Endothelial cell of umbilical vein (primary cell): ENCODE data around the gene OR4E1. TPM values are rescaled to one million over a fixed set of nuclear protein-coding genes. Genes with fewer than 3 reads are reported as not detected.

Source experiments
- BruUV-seq: library from RNA; stranded (reverse); fragments of 400-500 nt; replicated peaks from 2 replicates; lab custom pipeline; 2021; lab: Mats Ljungman, UMichigan
- CTCF ChIA-PET: fragments of 300-600, 350-600 bp; sonication (Branson Sonifier 250); formaldehyde crosslinking; loops from one replicate; lab custom pipeline; 2021; ENCODE audit warnings: antibody characterized with exemption, inconsistent platforms; lab: Charles Lee
- POLR2A ChIA-PET: fragments of 300-600, 350-600 bp; sonication (Branson Sonifier 250); formaldehyde crosslinking; loops from one replicate; lab custom pipeline; 2021; ENCODE audit warnings: antibody characterized with exemption, inconsistent platforms; lab: Charles Lee
- DNase-seq: peaks from one replicate; pipeline ENCODE4 v3.0.0-alpha.2; 2011; ENCODE audit warnings: low read depth, low spot score
- FAIRE-seq: peaks from 2 replicates; lab custom pipeline; 2011; peaks lifted over from hg19 to GRCh38; lab: Jason Lieb, UNC
- H2AFZ ChIP-seq: 2 replicates; pipeline ENCODE4 v1.6.0; 2012; ENCODE audit warnings: low read depth, low read length, control low read depth, inconsistent platforms
- H3K27ac ChIP-seq: 2 replicates; pipeline ENCODE4 v1.5.1; 2011; ENCODE audit warnings: low read depth, mild to moderate bottlenecking, control low read depth, low read length, moderate library complexity; ENCODE audit not compliant: insufficient read depth
- H3K27me3 ChIP-seq, 2 experiments: 2 replicates each; pipeline versions ENCODE4 v1.6.0 to v1.6.1; 2011; ENCODE audit warnings: low read length in 2 of 2, mixed read lengths in 1 of 2; ENCODE audit not compliant: control insufficient read depth in 2 of 2, insufficient read depth in 2 of 2
- H3K36me3 ChIP-seq, 2 experiments: 2 replicates in 1 of 2; 3 replicates in 1 of 2; pipeline ENCODE4 v1.5.1; 2011; ENCODE audit warnings: low read length in 2 of 2, mild to moderate bottlenecking in 1 of 2, moderate library complexity in 1 of 2; ENCODE audit not compliant: control insufficient read depth in 2 of 2, insufficient read depth in 2 of 2; ENCODE audit errors: extremely low read depth in 1 of 2
- H3K4me1 ChIP-seq: 3 replicates; pipeline ENCODE4 v1.5.1; 2011; ENCODE audit warnings: mild to moderate bottlenecking, low read length; ENCODE audit not compliant: control insufficient read depth, insufficient read depth; ENCODE audit errors: extremely low read depth
- H3K4me2 ChIP-seq: 2 replicates; pipeline ENCODE4 v1.6.1; 2011; ENCODE audit warnings: low read length, control low read depth, mixed read lengths; ENCODE audit not compliant: insufficient read depth
- H3K4me3 ChIP-seq, 3 experiments: fragments of 200-600 bp in 1 of 3; sonication (generic), shearing (Covaris generic) in 1 of 3; replicated peaks in 1 of 3; 2 replicates each; pipeline ENCODE4 v1.5.1; 2011 to 2016; ENCODE audit warnings: control low read depth in 3 of 3, low read length in 3 of 3, mild to moderate bottlenecking in 2 of 3, inconsistent platforms in 1 of 3, low read depth in 1 of 3, moderate library complexity in 1 of 3; ENCODE audit not compliant: insufficient read depth in 1 of 3
- H3K79me2 ChIP-seq: 2 replicates; pipeline ENCODE4 v1.6.0; 2012; ENCODE audit warnings: low read length, inconsistent platforms; ENCODE audit not compliant: control insufficient read depth, insufficient read depth
- H3K9ac ChIP-seq: replicated peaks from 2 replicates; pipeline ENCODE3; 2011; ENCODE audit warnings: low read length, control low read depth; ENCODE audit not compliant: insufficient read depth; ENCODE audit errors: extremely low read depth
- H3K9me1 ChIP-seq: replicated peaks from 3 replicates; pipeline ENCODE4 v1.6.0; 2011; ENCODE audit warnings: mild to moderate bottlenecking, low read length; ENCODE audit not compliant: control insufficient read depth, insufficient read depth; ENCODE audit errors: extremely low read depth
- H3K9me3 ChIP-seq: replicated peaks from 2 replicates; pipeline ENCODE4 v1.5.1; 2012; ENCODE audit warnings: low read length, inconsistent platforms; ENCODE audit not compliant: control insufficient read depth, insufficient read depth
- H4K20me1 ChIP-seq: replicated peaks from 2 replicates; pipeline ENCODE3; 2011; ENCODE audit warnings: mild to moderate bottlenecking, low read length; ENCODE audit not compliant: control insufficient read depth, insufficient read depth; ENCODE audit errors: extremely low read depth
- CTCF ChIP-seq, 2 donors: IDR thresholded peaks; 1 replicate in 1 of 2; 2 replicates in 1 of 2; pipeline ENCODE4 v1.5.1; 2011; ENCODE audit warnings: low read length in 2 of 2, mild to moderate bottlenecking in 2 of 2, moderate library complexity in 2 of 2, control low read depth in 1 of 2, inconsistent platforms in 1 of 2, low read depth in 1 of 2; ENCODE audit not compliant: insufficient read depth in 1 of 2; ENCODE audit errors: extremely low read depth in 1 of 2
- EZH2 ChIP-seq: IDR thresholded peaks from 2 replicates; pipeline ENCODE4 v1.6.1; 2012; ENCODE audit warnings: borderline replicate concordance, low read depth, mild to moderate bottlenecking, moderate library complexity, low read length, inconsistent platforms; ENCODE audit not compliant: severe bottlenecking
- FOS ChIP-seq: IDR thresholded peaks from 2 replicates; pipeline ENCODE4 v1.6.1; 2011; ENCODE audit warnings: mild to moderate bottlenecking, low read length, moderate library complexity, borderline replicate concordance; ENCODE audit not compliant: insufficient read depth
- GATA2 ChIP-seq: IDR thresholded peaks from 2 replicates; pipeline ENCODE4 v1.7.0; 2011; ENCODE audit warnings: low read depth, mild to moderate bottlenecking, moderate library complexity, mixed read lengths, low read length; ENCODE audit not compliant: insufficient read length, insufficient read depth
- JUN ChIP-seq: IDR thresholded peaks from 2 replicates; pipeline ENCODE4 v1.6.1; 2011; ENCODE audit warnings: borderline replicate concordance, low read depth; ENCODE audit not compliant: insufficient read length, insufficient read depth
- MAX ChIP-seq: IDR thresholded peaks from 2 replicates; pipeline ENCODE4 v1.6.1; 2011; ENCODE audit not compliant: insufficient read depth, insufficient read length
- MYC ChIP-seq: IDR thresholded peaks from one replicate; pipeline ENCODE4 v1.6.1; 2011; ENCODE audit warnings: mild to moderate bottlenecking, low read depth, low read length
- POLR2A ChIP-seq: IDR thresholded peaks from 2 replicates; pipeline ENCODE4 v1.6.1; 2012; ENCODE audit warnings: low read depth, mild to moderate bottlenecking, control low read depth, low read length
- POLR2AphosphoS5 ChIP-seq: IDR thresholded peaks from 2 replicates; pipeline ENCODE4 v1.6.1; 2012; ENCODE audit warnings: low read depth, mild to moderate bottlenecking, control low read depth, low read length, moderate library complexity; ENCODE audit not compliant: insufficient read depth
- dilution Hi-C: fragments of 300-500 bp; cut with MboI; formaldehyde crosslinking; loops from one replicate; pipeline ENCODE4 v1.15.0; 2019; ENCODE audit warnings: low sequenced_read_pairs; ENCODE audit not compliant: extremely low pct_ligation_motif_present
- intact Hi-C: fragments of 100-400 bp; cut with micrococcal nuclease; formaldehyde crosslinking; loops from one replicate; pipeline ENCODE4 v1.10.0; 2022
- polyA plus RNA-seq, 4 experiments: library from polyadenylated mRNA; depleted of rRNA in 3 of 4; stranded (reverse) in 3 of 4; unstranded in 1 of 4; fragments of >200 nt; gene quantifications; 2 replicates each; pipeline versions ENCODE4 v1.2.1 to v1.2.3, GENCODE V29; 2011 to 2012; ENCODE audit warnings: missing spikeins in 1 of 4
- total RNA-seq: library from RNA; stranded (reverse); gene quantifications from 2 replicates; pipeline ENCODE4 v1.2.3, GENCODE V29; 2021

The OR4E1 gene
- total and polyA plus RNA-seq, 2 donors (not counting 3 experiments of a cell fraction or from before 2014, with no cell fraction given), result not detected

GRCh38 chr14:21653331-21653885 lies 20.2 kb downstream of the OR4E1 start, which contains the start of gene OR4E2:
Gene OR4E2 (plus strand): TSS chr14:21653835. CDS start chr14:21665083, 11,248 bp downstream.
- Histone ChIP-seq H3K9me3 (no peaks in the 10 kb centered on the region), H3K36me3 (no peaks in the 10 kb centered on the region), H2AFZ (no peak within 1 kb of the TSS), H3K27me3 (no peaks in the 10 kb centered on the region), H3K79me2 (no peaks in the 10 kb centered on the region), H3K27ac (no peak within 1 kb of the TSS), H3K4me1 (peaks cover 3% of the 10 kb centered on the region), H3K4me2 (no peak within 1 kb of the TSS), H3K9me1 (no peaks in the 10 kb centered on the region), H4K20me1 (no peaks in the 10 kb centered on the region), H3K9ac (no peak within 1 kb of the TSS), H3K4me3 (no peak within 1 kb of the TSS)
- intact Hi-C loops, result no loop called here
- FAIRE-seq, result no peak
- no peak for DNase-seq
- BruUV-seq, result no TSS peak
- dilution Hi-C loops, result no loop called here
- TF ChIP-seq GATA2 (no peak), FOS (no peak), JUN (no peak), MYC (no peak), CTCF (IDR thresholded peaks at IDR 0.05; ENCODE audit: extremely low read depth in 1 of 2, insufficient read depth in 1 of 2, low read depth in 1 of 2, low read length in 2 of 2) (no peak), POLR2A (no peak), MAX (no peak), POLR2AphosphoS5 (no peak), EZH2 (no peak)
- CTCF ChIA-PET, result no interaction called here
- POLR2A ChIA-PET, result no interaction called here
